ENCODE results near the gene DNAH14. TPM values are rescaled to one million over a fixed set of nuclear protein-coding genes. Genes with fewer than 3 reads are reported as not detected.
A peak's percentile ranks its signal among the peaks of the same experiment; 100 is the strongest.

DNAH14 gene
- total and polyA plus RNA-seq, 10 of the 15 experiments (the other 5 are each of a cell fraction or from before 2014, with no cell fraction given) = 2.0 to 7.9 (median 4.8) TPM

GRCh38 chr1:225361176-225361575 lies 431.7 kb downstream of the DNAH14 start:
- Histone ChIP-seq H3K4me3 (no peak overlapping the region), H3K36me3 (ENCODE audit: control insufficient read depth in 2 of 2, insufficient read depth in 2 of 2, low read length in 1 of 2) (no peaks in the 10 kb centered on the region), H4K20me1 (ENCODE audit: control insufficient read depth, insufficient read depth) (no peaks in the 10 kb centered on the region), H3K9ac (ENCODE audit: control insufficient read depth, insufficient read depth, low read length) (no peak overlapping the region), H2AFZ (ENCODE audit: control insufficient read depth, low read depth, low read length) (no peak overlapping the region), H3K27me3 (replicated peaks in 1 of 2; ENCODE audit: control insufficient read depth in 2 of 2, insufficient read depth in 2 of 2, low read length in 1 of 2) (0 out of 4 replicates have a peak, but pooled peaks cover 0 to 3% of the 10 kb centered on the region in 2 experiments), H3K4me2 (ENCODE audit: control insufficient read depth, insufficient read depth) (no peak overlapping the region), H3K9me3 (replicated peaks; ENCODE audit: control insufficient read depth, insufficient read depth, low read length) (no peaks in the 10 kb centered on the region), H3K79me2 (ENCODE audit: control insufficient read depth, insufficient read depth, low read length) (no peaks in the 10 kb centered on the region), H3K27ac (ENCODE audit: control insufficient read depth, insufficient read depth) (no peak overlapping the region), H3K4me1 (ENCODE audit: control insufficient read depth, insufficient read depth, low read length) (no peaks in the 10 kb centered on the region)
- POLR2A ChIA-PET = interaction anchor here (1.2 kb wide), 1 partner anchor 64 kb away, joined by 3 read pairs; no protein-coding TSS in a partner anchor
- FAIRE-seq (peak; percentile 31), ATAC-seq (no peak), DNase-seq (ENCODE audit: low read depth, low spot score) (no peak)
- WGBS (ENCODE audit: insufficient coverage, insufficient replicate concordance, low lambda C conversion rate, missing lambda C conversion rate) = 39% methylated on average over 1 of the region's 1 CpG
- CTCF ChIA-PET = no interaction called here
- TF ChIP-seq ASH2L (IDR thresholded peaks at IDR 0.05; ENCODE audit: borderline replicate concordance, low read depth) = no peak
- TF ChIP-seq RBBP5 (conservative IDR thresholded peaks at IDR 0.05) = no peak
- TF ChIP-seq YY1 (IDR thresholded peaks at IDR 0.05; ENCODE audit: low read depth, low read length) = no peak
- TF ChIP-seq HDAC2 (IDR thresholded peaks at IDR 0.05) = no peak
- TF ChIP-seq NBN (IDR thresholded peaks at IDR 0.05) = no peak
- TF ChIP-seq YBX1 (IDR thresholded peaks at IDR 0.05) = no peak
- no peak for TF ChIP-seq TARDBP (IDR thresholded peaks at IDR 0.05; ENCODE audit: borderline replicate concordance)
- TF ChIP-seq IKZF1 (conservative IDR thresholded peaks at IDR 0.05) = no peak
- TF ChIP-seq NR2C1 (IDR thresholded peaks at IDR 0.05) = no peak
- no peak for TF ChIP-seq IKZF2 (IDR thresholded peaks at IDR 0.05)
- TF ChIP-seq SUZ12 (IDR thresholded peaks at IDR 0.05; ENCODE audit: unreplicated experiment) = no peak
- intact Hi-C loops (cut with micrococcal nuclease; ENCODE audit: unreplicated experiment) (no loop called here), in situ Hi-C loops (cut with MboI) (no loop called here)
- SMC1A ChIA-PET (ENCODE audit: uncharacterized antibody, unreplicated experiment) = no interaction called here
- RAD21 ChIA-PET (ENCODE audit: unreplicated experiment) = no interaction called here
- BruUV-seq (replicated peaks) = no TSS peak

- ChIA-PET RAD21 (ENCODE audit: unreplicated experiment) (no interaction called here), SMC1A (ENCODE audit: uncharacterized antibody, unreplicated experiment) (interaction anchor here (1.1 kb wide), 1 partner anchor 9 kb away, joined by 3 read pairs; no protein-coding TSS in a partner anchor), POLR2A (no interaction called here), CTCF (no interaction called here)
- in situ Hi-C loops (cut with MboI) (no loop called here), intact Hi-C loops (cut with micrococcal nuclease; ENCODE audit: unreplicated experiment) (no loop called here)
- no peak overlapping the region for H2AFZ ChIP-seq (ENCODE audit: control insufficient read depth, low read depth, low read length)
- H3K4me1 ChIP-seq (ENCODE audit: control insufficient read depth, insufficient read depth, low read length) = no peaks in the 10 kb centered on the region
- no peaks in the 10 kb centered on the region for H3K36me3 ChIP-seq (ENCODE audit: control insufficient read depth in 2 of 2, insufficient read depth in 2 of 2, low read length in 1 of 2)
- BruUV-seq (replicated peaks) = no TSS peak
- ATAC-seq (no peak), DNase-seq (ENCODE audit: low read depth, low spot score) (no peak), FAIRE-seq (no peak)
- H4K20me1 ChIP-seq (ENCODE audit: control insufficient read depth, insufficient read depth) = no peaks in the 10 kb centered on the region
- 0 out of 4 replicates have a peak, but pooled peaks cover 0 to 3% of the 10 kb centered on the region in 2 experiments for H3K27me3 ChIP-seq (replicated peaks in 1 of 2; ENCODE audit: control insufficient read depth in 2 of 2, insufficient read depth in 2 of 2, low read length in 1 of 2)
- no peaks in the 10 kb centered on the region for H3K79me2 ChIP-seq (ENCODE audit: control insufficient read depth, insufficient read depth, low read length)
- H3K9me3 ChIP-seq (replicated peaks; ENCODE audit: control insufficient read depth, insufficient read depth, low read length) = no peaks in the 10 kb centered on the region
- no peak overlapping the region for H3K9ac ChIP-seq (ENCODE audit: control insufficient read depth, insufficient read depth, low read length)
- H3K4me3 ChIP-seq = no peak overlapping the region
- no peak overlapping the region for H3K27ac ChIP-seq (ENCODE audit: control insufficient read depth, insufficient read depth)
- no peak overlapping the region for H3K4me2 ChIP-seq (ENCODE audit: control insufficient read depth, insufficient read depth)
- no peak for TF ChIP-seq ZNF592 (IDR thresholded peaks at IDR 0.05)
- no peak for TF ChIP-seq JUND (IDR thresholded peaks at IDR 0.05; ENCODE audit: low read depth, low read length)
- no peak for TF ChIP-seq MEF2B (IDR thresholded peaks at IDR 0.05; ENCODE audit: partially characterized antibody, poor library complexity, severe bottlenecking)
- no peak for TF ChIP-seq PAX8 (IDR thresholded peaks at IDR 0.05)
- no peak for TF ChIP-seq IKZF1 (conservative IDR thresholded peaks at IDR 0.05)
- no peak for TF ChIP-seq RBBP5 (conservative IDR thresholded peaks at IDR 0.05)
- TF ChIP-seq SPI1 (IDR thresholded peaks at IDR 0.05; ENCODE audit: borderline replicate concordance, insufficient read depth, low read depth, low read length) = no peak
- TF ChIP-seq EP300 (IDR thresholded peaks at IDR 0.05; ENCODE audit: borderline replicate concordance in 1 of 2, control insufficient read depth in 1 of 2, low read depth in 2 of 2, low read length in 2 of 2) = no peak
These were observed 433.3 kb downstream of the DNAH14 start for GRCh38 chr1:225362805-225363204.

Measured in GM12878 (cell line).